ENCODE results near the gene CHRNA3. TPM values are rescaled to one million over a fixed set of nuclear protein-coding genes. Genes with fewer than 3 reads are reported as not detected.

Gene CHRNA3
- 0.03 TPM in 1 of 2 replicates, not detected in the other for polyA plus RNA-seq (2013)

DNA sequence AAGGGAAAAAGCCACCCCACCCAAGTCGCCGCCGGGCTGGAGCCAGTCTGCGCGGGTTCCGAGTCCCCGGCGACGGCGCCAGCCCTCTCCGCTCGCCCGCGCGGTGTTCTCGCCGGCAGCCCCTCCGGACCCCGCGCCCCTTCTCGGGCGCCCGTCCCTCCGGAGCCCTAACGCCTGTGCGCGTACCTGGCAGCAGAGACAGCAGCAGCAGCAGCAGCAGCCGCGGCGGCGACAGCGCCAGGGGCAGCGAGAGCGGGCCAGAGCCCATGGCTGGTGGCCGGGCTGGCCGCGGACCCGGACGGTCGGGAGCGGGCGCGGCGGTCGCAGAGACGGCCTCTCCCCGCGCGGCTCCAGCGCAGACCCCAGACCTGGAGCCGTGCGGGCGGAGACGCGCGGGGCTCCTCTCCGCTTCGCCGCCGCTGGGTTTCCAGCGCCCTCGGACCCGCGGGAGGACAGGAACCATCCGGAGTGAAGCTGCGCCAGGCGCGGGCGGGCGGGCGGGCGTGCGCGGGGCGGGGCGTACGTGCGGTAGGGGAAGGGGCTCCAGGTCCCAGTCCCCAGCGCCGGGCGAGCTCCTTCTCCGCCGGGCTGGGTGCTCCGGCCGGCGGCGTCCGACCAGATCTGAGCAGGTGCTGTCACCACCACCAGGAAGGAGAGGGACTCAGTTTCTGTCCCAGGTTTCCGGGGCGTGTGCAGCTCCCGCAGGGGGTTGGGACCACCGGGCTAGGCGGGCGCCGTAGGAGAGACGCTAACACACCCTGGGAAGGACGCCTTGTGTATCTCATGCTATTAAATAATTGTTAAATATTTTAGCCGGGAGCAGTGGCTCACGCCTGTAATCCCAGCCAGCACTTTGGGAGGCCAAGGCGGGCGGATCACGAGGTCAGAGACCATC is at the start of gene CHRNA3:
Gene CHRNA3 (minus strand): TSS at position 470 of the 895 bp plus-strand sequence. CDS start 202 bp downstream, at position 268.
- no peak within 1 kb of the TSS for H3K14ac ChIP-seq (ENCODE audit: low read length)
- no peak within 1 kb of the TSS for H2BK12ac ChIP-seq (ENCODE audit: low read length)
- no peak within 1 kb of the TSS for H3K9ac ChIP-seq (ENCODE audit: low read length)
- H3K4ac ChIP-seq (ENCODE audit: low read depth, low read length), result no peak within 1 kb of the TSS
- H3K36me3 ChIP-seq (ENCODE audit: control insufficient read depth in 1 of 2, insufficient read depth in 2 of 2, low read length in 2 of 2), result no peaks in the 10 kb centered on the region
- no peak within 1 kb of the TSS for H2BK5ac ChIP-seq (ENCODE audit: low read depth, low read length, poor library complexity)
- H3K27ac ChIP-seq (ENCODE audit: low read depth, low read length), result no peak within 1 kb of the TSS
- no peak within 1 kb of the TSS for H3K23ac ChIP-seq (ENCODE audit: low read length)
- peaks cover 2% of the 10 kb centered on the region for H3K9me3 ChIP-seq (ENCODE audit: insufficient read depth, low read depth, low read length)
- no peak within 1 kb of the TSS for H2BK120ac ChIP-seq (ENCODE audit: insufficient read depth, low read length, poor library complexity)
- H4K12ac ChIP-seq (ENCODE audit: low read depth, low read length), result no peak within 1 kb of the TSS
- H3K4me2 ChIP-seq (ENCODE audit: low read length), result peak within 1 kb of the TSS; percentile 73
- H3K4me3 ChIP-seq (ENCODE audit: low read depth, low read length), result peak within 1 kb of the TSS; percentile 50
- no peaks in the 10 kb centered on the region for H3K79me2 ChIP-seq (ENCODE audit: control insufficient read depth, insufficient read depth, low read length, poor library complexity)
- H2AK5ac ChIP-seq (ENCODE audit: low read length), result no peak within 1 kb of the TSS
- no peak within 1 kb of the TSS for H3K18ac ChIP-seq (ENCODE audit: low read length)
- no CpG with 5 or more reads among the region's 102 CpGs for WGBS (ENCODE audit: extremely low coverage, insufficient coverage, insufficient read length)
- H3K27me3 ChIP-seq (ENCODE audit: insufficient read depth, low read length), result peaks cover 33% of the 10 kb centered on the region
- DNase-seq, result no peak
- peak within 1 kb of the TSS; percentile 19 for H2AFZ ChIP-seq (ENCODE audit: insufficient read depth, low read length, poor library complexity)
- peaks cover 0 to 10% of the 10 kb centered on the region in 2 experiments for H3K4me1 ChIP-seq (ENCODE audit: control insufficient read depth in 1 of 2, insufficient read depth in 2 of 2, low read length in 2 of 2)
- no peak within 1 kb of the TSS for H4K8ac ChIP-seq (ENCODE audit: low read depth, low read length)
- no peaks in the 10 kb centered on the region for H3K79me1 ChIP-seq (ENCODE audit: low read length)
- no peak within 1 kb of the TSS for H4K91ac ChIP-seq (ENCODE audit: low read depth, low read length)

DNA sequence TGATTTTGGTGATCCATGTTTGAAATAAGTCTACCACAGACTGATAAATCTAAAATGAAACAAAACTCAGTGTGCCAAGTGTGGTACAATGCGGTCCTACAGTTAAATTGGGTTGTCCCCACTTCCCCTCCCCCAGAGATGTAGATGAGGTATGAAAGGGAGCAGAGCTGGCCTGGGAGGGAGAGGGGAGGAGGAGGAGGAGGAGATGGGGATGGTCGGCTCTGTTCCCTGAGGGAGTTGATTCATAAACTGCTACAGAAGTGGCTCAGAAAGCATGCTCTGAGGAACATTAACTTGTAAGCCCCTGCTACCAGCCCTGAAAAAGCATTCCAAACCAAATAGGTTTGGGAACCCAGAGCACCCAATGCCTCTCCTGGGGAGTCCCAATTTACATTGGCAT is 48.2 kb upstream of the CHRNA3 start:
- Histone ChIP-seq H2BK12ac (ENCODE audit: low read length) (no peak overlapping the region), H2AK5ac (ENCODE audit: low read length) (no peak overlapping the region), H3K79me1 (ENCODE audit: low read length) (no peaks in the 10 kb centered on the region), H3K27me3 (ENCODE audit: insufficient read depth, low read length) (no peaks in the 10 kb centered on the region), H3K27ac (ENCODE audit: low read depth, low read length) (no peak overlapping the region), H4K8ac (ENCODE audit: low read depth, low read length) (no peak overlapping the region), H3K18ac (ENCODE audit: low read length) (no peak overlapping the region), H2BK120ac (ENCODE audit: insufficient read depth, low read length, poor library complexity) (no peak overlapping the region), H4K12ac (ENCODE audit: low read depth, low read length) (no peak overlapping the region), H3K14ac (ENCODE audit: low read length) (no peak overlapping the region), H4K91ac (ENCODE audit: low read depth, low read length) (no peak overlapping the region), H3K4ac (ENCODE audit: low read depth, low read length) (no peak overlapping the region), H3K9ac (ENCODE audit: low read length) (no peak overlapping the region), H3K9me3 (ENCODE audit: insufficient read depth, low read depth, low read length) (peaks cover 2% of the 10 kb centered on the region), H2AFZ (ENCODE audit: insufficient read depth, low read length, poor library complexity) (no peak overlapping the region), H2BK5ac (ENCODE audit: low read depth, low read length, poor library complexity) (no peak overlapping the region), H3K4me2 (ENCODE audit: low read length) (no peak overlapping the region), H3K4me3 (ENCODE audit: low read depth, low read length) (no peak overlapping the region), H3K23ac (ENCODE audit: low read length) (no peak overlapping the region), H3K79me2 (ENCODE audit: control insufficient read depth, insufficient read depth, low read length, poor library complexity) (no peaks in the 10 kb centered on the region), H3K36me3 (ENCODE audit: control insufficient read depth in 1 of 2, insufficient read depth in 2 of 2, low read length in 2 of 2) (no peaks in the 10 kb centered on the region), H3K4me1 (ENCODE audit: control insufficient read depth in 1 of 2, insufficient read depth in 2 of 2, low read length in 2 of 2) (peaks cover 0 to 1% of the 10 kb centered on the region in 2 experiments)
- no peak for DNase-seq
- WGBS (ENCODE audit: extremely low coverage, insufficient coverage, insufficient read length), result no CpG with 5 or more reads among the region's 2 CpGs

GRCh38 chr15:78667578-78668236 is 46.9 kb upstream of the CHRNA3 start:
- no peak overlapping the region for H3K14ac ChIP-seq (ENCODE audit: low read length)
- H3K36me3 ChIP-seq (ENCODE audit: control insufficient read depth in 1 of 2, insufficient read depth in 2 of 2, low read length in 2 of 2), result no peaks in the 10 kb centered on the region
- no peak overlapping the region for H3K9ac ChIP-seq (ENCODE audit: low read length)
- WGBS (ENCODE audit: extremely low coverage, insufficient coverage, insufficient read length), result no CpG with 5 or more reads among the region's 8 CpGs
- no peak overlapping the region for H3K4me3 ChIP-seq (ENCODE audit: low read depth, low read length)
- no peaks in the 10 kb centered on the region for H3K79me2 ChIP-seq (ENCODE audit: control insufficient read depth, insufficient read depth, low read length, poor library complexity)
- H2BK5ac ChIP-seq (ENCODE audit: low read depth, low read length, poor library complexity), result no peak overlapping the region
- H2BK12ac ChIP-seq (ENCODE audit: low read length), result no peak overlapping the region
- no peak overlapping the region for H2BK120ac ChIP-seq (ENCODE audit: insufficient read depth, low read length, poor library complexity)
- H3K79me1 ChIP-seq (ENCODE audit: low read length), result no peaks in the 10 kb centered on the region
- no peak for DNase-seq
- no peak overlapping the region for H4K8ac ChIP-seq (ENCODE audit: low read depth, low read length)
- H2AK5ac ChIP-seq (ENCODE audit: low read length), result no peak overlapping the region
- no peak overlapping the region for H4K12ac ChIP-seq (ENCODE audit: low read depth, low read length)
- H3K4me2 ChIP-seq (ENCODE audit: low read length), result no peak overlapping the region
- H4K91ac ChIP-seq (ENCODE audit: low read depth, low read length), result no peak overlapping the region
- no peak overlapping the region for H3K23ac ChIP-seq (ENCODE audit: low read length)
- no peak overlapping the region for H3K18ac ChIP-seq (ENCODE audit: low read length)
- H3K9me3 ChIP-seq (ENCODE audit: insufficient read depth, low read depth, low read length), result no peaks in the 10 kb centered on the region
- no peaks in the 10 kb centered on the region for H3K27me3 ChIP-seq (ENCODE audit: insufficient read depth, low read length)
- H3K4ac ChIP-seq (ENCODE audit: low read depth, low read length), result no peak overlapping the region
- H2AFZ ChIP-seq (ENCODE audit: insufficient read depth, low read length, poor library complexity), result no peak overlapping the region
- H3K4me1 ChIP-seq (ENCODE audit: control insufficient read depth in 1 of 2, insufficient read depth in 2 of 2, low read length in 2 of 2), result peaks cover 0 to 1% of the 10 kb centered on the region in 2 experiments
- no peak overlapping the region for H3K27ac ChIP-seq (ENCODE audit: low read depth, low read length)

- no peak overlapping the region for H2BK5ac ChIP-seq (ENCODE audit: low read depth, low read length, poor library complexity)
- no peak overlapping the region for H3K9ac ChIP-seq (ENCODE audit: low read length)
- no CpG with 5 or more reads among the region's 6 CpGs for WGBS (ENCODE audit: extremely low coverage, insufficient coverage, insufficient read length)
- H3K36me3 ChIP-seq (ENCODE audit: control insufficient read depth in 1 of 2, insufficient read depth in 2 of 2, low read length in 2 of 2), result no peaks in the 10 kb centered on the region
- H2BK12ac ChIP-seq (ENCODE audit: low read length), result no peak overlapping the region
- no peak overlapping the region for H4K91ac ChIP-seq (ENCODE audit: low read depth, low read length)
- no peak overlapping the region for H3K23ac ChIP-seq (ENCODE audit: low read length)
- no peak overlapping the region for H3K18ac ChIP-seq (ENCODE audit: low read length)
- H3K4ac ChIP-seq (ENCODE audit: low read depth, low read length), result no peak overlapping the region
- no peaks in the 10 kb centered on the region for H3K79me1 ChIP-seq (ENCODE audit: low read length)
- H3K4me3 ChIP-seq (ENCODE audit: low read depth, low read length), result no peak overlapping the region
- H2BK120ac ChIP-seq (ENCODE audit: insufficient read depth, low read length, poor library complexity), result no peak overlapping the region
- H4K12ac ChIP-seq (ENCODE audit: low read depth, low read length), result no peak overlapping the region
- DNase-seq, result no peak
- H3K27ac ChIP-seq (ENCODE audit: low read depth, low read length), result no peak overlapping the region
- no peaks in the 10 kb centered on the region for H3K27me3 ChIP-seq (ENCODE audit: insufficient read depth, low read length)
- no peaks in the 10 kb centered on the region for H3K9me3 ChIP-seq (ENCODE audit: insufficient read depth, low read depth, low read length)
- no peak overlapping the region for H3K4me2 ChIP-seq (ENCODE audit: low read length)
- no peaks in the 10 kb centered on the region for H3K4me1 ChIP-seq (ENCODE audit: control insufficient read depth in 1 of 2, insufficient read depth in 2 of 2, low read length in 2 of 2)
- no peak overlapping the region for H2AFZ ChIP-seq (ENCODE audit: insufficient read depth, low read length, poor library complexity)
- H3K79me2 ChIP-seq (ENCODE audit: control insufficient read depth, insufficient read depth, low read length, poor library complexity), result no peaks in the 10 kb centered on the region
- H2AK5ac ChIP-seq (ENCODE audit: low read length), result no peak overlapping the region
- H3K14ac ChIP-seq (ENCODE audit: low read length), result no peak overlapping the region
- no peak overlapping the region for H4K8ac ChIP-seq (ENCODE audit: low read depth, low read length)
These were observed 45.2 kb upstream of the CHRNA3 start for GRCh38 chr15:78666010-78666409.
